SK-N-SH treated with all-trans-retinoic acid at 6 μM for 48 hours (cell line): ENCODE results near the gene KRTAP4-3.

ENCODE experiments used
- ATAC-seq: fragments of 200-7000 bp; cut with Tn5 transposase; 3 replicates; pipeline ENCODE4 v1.9.1; 2020; ENCODE audit warnings: mild to moderate bottlenecking, moderate library complexity
- ARNTL ChIP-seq: fragments of 450-650 bp; formaldehyde crosslinking; IDR thresholded peaks from 2 replicates; pipeline ENCODE4 v1.5.0; 2020; ENCODE audit warnings: low read depth, mild to moderate bottlenecking, moderate library complexity, borderline replicate concordance
- BACH2 ChIP-seq: fragments of 250-450 bp; sonication (Bioruptor Pico); IDR thresholded peaks from 2 replicates; pipeline ENCODE4 v1.9.0; 2021; ENCODE audit warnings: mild to moderate bottlenecking, borderline replicate concordance
- CSDC2 ChIP-seq: fragments of 250-450 bp; sonication (Bioruptor Pico); IDR thresholded peaks from 2 replicates; pipeline ENCODE4 v1.5.0; 2020; ENCODE audit warnings: mild to moderate bottlenecking, moderate library complexity
- ESRRG ChIP-seq: fragments of 250-450 bp; sonication (Bioruptor Pico); IDR thresholded peaks from 2 replicates; pipeline ENCODE4 v1.6.1; 2021; ENCODE audit warnings: mild to moderate bottlenecking
- GLIS3 ChIP-seq: fragments of 250-450 bp; sonication (Bioruptor Pico); IDR thresholded peaks from 2 replicates; pipeline ENCODE4 v1.5.0; 2020; ENCODE audit warnings: mild to moderate bottlenecking, moderate library complexity
- ISL1 ChIP-seq: fragments of 250-450 bp; sonication (Bioruptor Pico); IDR thresholded peaks from 2 replicates; pipeline ENCODE4 v2.1.2; 2022; ENCODE audit warnings: mild to moderate bottlenecking, moderate library complexity
- OSR1 ChIP-seq: fragments of 250-450 bp; sonication (Bioruptor Pico); IDR thresholded peaks from 2 replicates; pipeline ENCODE4 v1.8.0; 2022; ENCODE audit warnings: moderate library complexity, mild to moderate bottlenecking, inconsistent platforms
- PATZ1 ChIP-seq: fragments of 250-450 bp; sonication (Bioruptor Pico); IDR thresholded peaks from 2 replicates; pipeline ENCODE4 v1.8.0; 2020; ENCODE audit warnings: mild to moderate bottlenecking, moderate library complexity, borderline replicate concordance
- PPARA ChIP-seq: fragments of 250-450 bp; sonication (Bioruptor Pico); IDR thresholded peaks from 2 replicates; pipeline ENCODE4 v1.5.0; 2020; ENCODE audit warnings: mild to moderate bottlenecking, borderline replicate concordance
- RARB ChIP-seq: fragments of 250-450 bp; sonication (Bioruptor Pico); IDR thresholded peaks from 2 replicates; pipeline ENCODE4 v1.8.0; 2021; ENCODE audit warnings: mild to moderate bottlenecking, moderate library complexity
- SNAI2 ChIP-seq: fragments of 250-450 bp; sonication (Bioruptor Pico); IDR thresholded peaks from 2 replicates; pipeline ENCODE4 v1.5.0; 2020; ENCODE audit warnings: mild to moderate bottlenecking, moderate library complexity
- TCF4 ChIP-seq: fragments of 250-450 bp; sonication (Bioruptor Pico); IDR thresholded peaks from 2 replicates; pipeline ENCODE4 v1.8.0; 2021; ENCODE audit warnings: mild to moderate bottlenecking, moderate library complexity, borderline replicate concordance
- TOX ChIP-seq: fragments of 250-450 bp; sonication (Bioruptor Pico); IDR thresholded peaks from 2 replicates; pipeline ENCODE4 v1.8.0; 2021; ENCODE audit warnings: mild to moderate bottlenecking, moderate library complexity, borderline replicate concordance
- TSHZ2 ChIP-seq: fragments of 250-450 bp; sonication (Bioruptor Pico); IDR thresholded peaks from 2 replicates; pipeline ENCODE4 v1.5.0; 2020; ENCODE audit warnings: mild to moderate bottlenecking, moderate library complexity
- ZC3H10 ChIP-seq: fragments of 250-450 bp; sonication (Bioruptor Pico); IDR thresholded peaks from 2 replicates; pipeline ENCODE4 v1.5.1; 2021; ENCODE audit warnings: mild to moderate bottlenecking, moderate library complexity
- ZFP3 ChIP-seq: fragments of 250-450 bp; sonication (Bioruptor Pico); IDR thresholded peaks from 2 replicates; pipeline ENCODE4 v1.5.0; 2020; ENCODE audit warnings: mild to moderate bottlenecking, moderate library complexity
- ZFP30 ChIP-seq: fragments of 450-650 bp; formaldehyde crosslinking; IDR thresholded peaks from 2 replicates; pipeline ENCODE4 v1.5.0; 2022; ENCODE audit warnings: mild to moderate bottlenecking, moderate library complexity
- ZNF565 ChIP-seq: fragments of 450-650 bp; formaldehyde crosslinking; conservative IDR thresholded peaks from 2 replicates; pipeline ENCODE4 v1.5.0; 2020; ENCODE audit warnings: low read depth, mild to moderate bottlenecking, moderate library complexity
- ZNF70 ChIP-seq: fragments of 450-650 bp; formaldehyde crosslinking; IDR thresholded peaks from 2 replicates; pipeline ENCODE4 v1.5.0; 2020; ENCODE audit warnings: mild to moderate bottlenecking, moderate library complexity
- ZNF8 ChIP-seq: fragments of 450-650 bp; formaldehyde crosslinking; IDR thresholded peaks from 2 replicates; pipeline ENCODE4 v1.5.0; 2020; ENCODE audit warnings: mild to moderate bottlenecking, moderate library complexity
- TF ChIP-seq, protein P1 (sequence below): fragments of 250-450 bp; sonication (Bioruptor Pico); IDR thresholded peaks from 2 replicates; pipeline ENCODE4 v1.8.0; 2021; ENCODE audit warnings: low read depth, mild to moderate bottlenecking, moderate library complexity, borderline replicate concordance
- TF ChIP-seq, protein P2 (sequence below): fragments of 250-450 bp; sonication (Bioruptor Pico); IDR thresholded peaks from 2 replicates; pipeline ENCODE4 v1.5.1; 2020; ENCODE audit warnings: low read depth, mild to moderate bottlenecking, moderate library complexity

KRTAP4-3 gene

GRCh38 chr17:41151525-41151924, 16.5 kb downstream of the KRTAP4-3 start:
- TF ChIP-seq ZC3H10 (CRISPR knock-in tag) (no peak), TSHZ2 (no peak), PPARA (no peak), ZFP3 (CRISPR knock-in tag) (no peak), SNAI2 (CRISPR knock-in tag) (no peak), OSR1 (CRISPR knock-in tag) (no peak), TOX (CRISPR knock-in tag) (no peak), RARB (CRISPR knock-in tag) (no peak), PATZ1 (CRISPR knock-in tag) (no peak)
- TF ChIP-seq, protein P1, sequence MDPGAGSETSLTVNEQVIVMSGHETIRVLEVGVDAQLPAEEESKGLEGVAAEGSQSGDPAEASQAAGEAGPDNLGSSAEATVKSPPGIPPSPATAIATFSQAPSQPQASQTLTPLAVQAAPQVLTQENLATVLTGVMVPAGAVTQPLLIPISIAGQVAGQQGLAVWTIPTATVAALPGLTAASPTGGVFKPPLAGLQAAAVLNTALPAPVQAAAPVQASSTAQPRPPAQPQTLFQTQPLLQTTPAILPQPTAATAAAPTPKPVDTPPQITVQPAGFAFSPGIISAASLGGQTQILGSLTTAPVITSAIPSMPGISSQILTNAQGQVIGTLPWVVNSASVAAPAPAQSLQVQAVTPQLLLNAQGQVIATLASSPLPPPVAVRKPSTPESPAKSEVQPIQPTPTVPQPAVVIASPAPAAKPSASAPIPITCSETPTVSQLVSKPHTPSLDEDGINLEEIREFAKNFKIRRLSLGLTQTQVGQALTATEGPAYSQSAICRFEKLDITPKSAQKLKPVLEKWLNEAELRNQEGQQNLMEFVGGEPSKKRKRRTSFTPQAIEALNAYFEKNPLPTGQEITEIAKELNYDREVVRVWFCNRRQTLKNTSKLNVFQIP = no peak
- TF ChIP-seq, protein P2, sequence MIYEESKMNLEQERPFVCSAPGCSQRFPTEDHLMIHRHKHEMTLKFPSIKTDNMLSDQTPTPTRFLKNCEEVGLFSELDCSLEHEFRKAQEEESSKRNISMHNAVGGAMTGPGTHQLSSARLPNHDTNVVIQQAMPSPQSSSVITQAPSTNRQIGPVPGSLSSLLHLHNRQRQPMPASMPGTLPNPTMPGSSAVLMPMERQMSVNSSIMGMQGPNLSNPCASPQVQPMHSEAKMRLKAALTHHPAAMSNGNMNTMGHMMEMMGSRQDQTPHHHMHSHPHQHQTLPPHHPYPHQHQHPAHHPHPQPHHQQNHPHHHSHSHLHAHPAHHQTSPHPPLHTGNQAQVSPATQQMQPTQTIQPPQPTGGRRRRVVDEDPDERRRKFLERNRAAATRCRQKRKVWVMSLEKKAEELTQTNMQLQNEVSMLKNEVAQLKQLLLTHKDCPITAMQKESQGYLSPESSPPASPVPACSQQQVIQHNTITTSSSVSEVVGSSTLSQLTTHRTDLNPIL (CRISPR knock-in tag) = no peak
- ATAC-seq = no peak

DNA sequence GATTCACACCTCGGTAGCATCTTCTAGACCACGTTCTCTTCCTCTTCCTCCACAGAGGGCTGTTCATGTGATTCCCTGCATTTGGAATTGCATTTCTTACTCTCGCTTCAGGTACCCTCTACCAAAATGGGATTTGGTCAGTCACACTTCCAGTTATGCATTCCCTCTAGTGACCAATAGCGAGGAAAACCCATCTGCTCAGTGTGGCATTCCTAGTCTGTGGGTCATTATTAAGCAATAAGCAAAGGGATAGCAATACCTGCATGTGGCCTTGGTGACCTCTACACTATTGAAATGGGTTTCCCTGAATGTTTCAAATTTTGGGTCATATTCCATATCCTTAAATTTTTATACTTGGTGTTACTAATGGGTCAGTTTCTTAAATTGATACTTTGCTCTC, 18.0 kb downstream of the KRTAP4-3 start:
- TF ChIP-seq, protein P1 = no peak
- TF ChIP-seq CSDC2 (CRISPR knock-in tag) (no peak), ZC3H10 (CRISPR knock-in tag) (no peak), TOX (CRISPR knock-in tag) (no peak), ZNF565 (CRISPR knock-in tag) (no peak), RARB (CRISPR knock-in tag) (no peak), SNAI2 (CRISPR knock-in tag) (no peak), ARNTL (CRISPR knock-in tag) (no peak), ZFP30 (CRISPR knock-in tag) (no peak), ZNF70 (no peak), ESRRG (CRISPR knock-in tag) (no peak), TSHZ2 (no peak), ZNF8 (no peak), ISL1 (CRISPR knock-in tag) (no peak), PPARA (no peak), TCF4 (CRISPR knock-in tag) (no peak), PATZ1 (CRISPR knock-in tag) (no peak), BACH2 (CRISPR knock-in tag) (no peak), GLIS3 (CRISPR knock-in tag) (no peak)
- TF ChIP-seq, all 23 proteins: peak for 0
- no peak for ATAC-seq
